ENCODE results near the gene PXDC1. TPM values are rescaled to one million over a fixed set of nuclear protein-coding genes. Genes with fewer than 3 reads are reported as not detected.
A peak's percentile ranks its signal among the peaks of the same experiment; 100 is the strongest.

PXDC1 gene
- total and polyA plus RNA-seq, 7 donors: 9.0 to 116 (median 46.7) TPM

DNA sequence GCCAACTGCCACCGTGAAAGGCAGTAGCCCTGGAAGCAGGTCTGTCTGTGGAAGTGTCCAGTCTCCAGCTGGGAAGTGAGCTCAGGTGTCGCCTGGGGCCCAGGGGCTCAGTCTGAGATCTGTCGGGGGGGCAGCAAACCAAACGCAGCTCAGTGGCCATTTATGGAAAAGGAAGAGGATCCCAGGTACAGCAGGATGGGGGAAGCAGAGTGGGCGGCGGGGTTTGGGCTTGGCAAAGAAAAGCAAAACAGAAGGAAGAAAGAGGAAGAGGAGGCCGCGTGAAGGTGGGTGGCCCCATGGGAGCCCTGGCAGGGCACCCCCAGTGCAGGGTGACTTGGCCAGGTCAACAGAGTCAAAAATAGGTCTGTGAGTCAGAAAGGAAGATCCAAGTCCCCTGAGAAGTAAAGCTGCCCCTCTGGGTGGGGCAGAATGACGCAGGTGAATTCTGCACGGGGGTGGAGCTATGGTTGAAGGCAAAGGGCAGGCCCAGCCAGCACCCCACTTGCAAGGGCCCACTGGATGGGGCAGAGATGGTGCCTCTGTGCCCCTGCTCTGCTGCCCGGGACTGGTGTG, 5.3 kb downstream of the PXDC1 start:
- H3K9me3 ChIP-seq: no peaks in the 10 kb centered on the region
- no peaks in the 10 kb centered on the region for H3K36me3 ChIP-seq
- intact Hi-C loops (cut with DNase I): no loop called here
- TF ChIP-seq POLR2A (IDR thresholded peaks at IDR 0.05) (no peak), POLR2AphosphoS5 (IDR thresholded peaks at IDR 0.05) (no peak), EP300 (IDR thresholded peaks at IDR 0.05) (no peak)
- TF ChIP-seq, protein P1, sequence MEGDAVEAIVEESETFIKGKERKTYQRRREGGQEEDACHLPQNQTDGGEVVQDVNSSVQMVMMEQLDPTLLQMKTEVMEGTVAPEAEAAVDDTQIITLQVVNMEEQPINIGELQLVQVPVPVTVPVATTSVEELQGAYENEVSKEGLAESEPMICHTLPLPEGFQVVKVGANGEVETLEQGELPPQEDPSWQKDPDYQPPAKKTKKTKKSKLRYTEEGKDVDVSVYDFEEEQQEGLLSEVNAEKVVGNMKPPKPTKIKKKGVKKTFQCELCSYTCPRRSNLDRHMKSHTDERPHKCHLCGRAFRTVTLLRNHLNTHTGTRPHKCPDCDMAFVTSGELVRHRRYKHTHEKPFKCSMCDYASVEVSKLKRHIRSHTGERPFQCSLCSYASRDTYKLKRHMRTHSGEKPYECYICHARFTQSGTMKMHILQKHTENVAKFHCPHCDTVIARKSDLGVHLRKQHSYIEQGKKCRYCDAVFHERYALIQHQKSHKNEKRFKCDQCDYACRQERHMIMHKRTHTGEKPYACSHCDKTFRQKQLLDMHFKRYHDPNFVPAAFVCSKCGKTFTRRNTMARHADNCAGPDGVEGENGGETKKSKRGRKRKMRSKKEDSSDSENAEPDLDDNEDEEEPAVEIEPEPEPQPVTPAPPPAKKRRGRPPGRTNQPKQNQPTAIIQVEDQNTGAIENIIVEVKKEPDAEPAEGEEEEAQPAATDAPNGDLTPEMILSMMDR (IDR thresholded peaks at IDR 0.05): no peak
- peaks cover 0 to 94% (median 89%) of the 10 kb centered on the region in 4 donors for H3K4me1 ChIP-seq
- DNase-seq: no peak
- H3K27ac ChIP-seq: peak overlapping the region; percentile 27 to 100 (median 88)
- no peaks in the 10 kb centered on the region for H3K27me3 ChIP-seq
- WGBS, 2 donors: 69 to 82% methylated on average over 11 of the region's 11 CpGs
- H3K4me3 ChIP-seq: no peak overlapping the region

DNA sequence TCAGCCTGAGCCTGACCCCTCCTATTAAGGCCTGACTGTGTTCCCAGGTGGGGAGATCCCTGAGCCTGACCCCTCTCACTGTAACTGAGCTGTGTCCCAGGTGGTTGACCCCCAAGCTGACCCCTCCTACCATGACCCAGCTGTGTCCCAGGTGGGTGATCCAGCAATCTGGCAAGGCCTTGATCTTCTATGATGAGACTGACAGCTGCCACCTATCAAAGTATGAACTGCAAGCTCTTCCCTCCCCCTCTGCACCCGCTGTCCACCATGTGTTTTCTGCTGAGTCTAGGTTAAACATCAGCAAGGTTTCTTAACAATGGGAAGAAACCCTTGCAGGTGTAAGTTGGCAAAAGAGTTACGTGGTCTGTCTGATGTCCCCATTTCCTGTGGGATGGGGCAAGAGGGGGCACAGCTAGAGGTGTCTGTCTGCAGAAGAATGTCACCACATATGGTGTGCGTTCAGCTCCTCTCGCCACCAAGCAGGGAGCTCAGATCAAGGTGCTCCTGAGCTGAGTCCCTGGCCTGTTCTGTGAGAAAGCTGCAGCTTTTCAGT, 5.9 kb downstream of the PXDC1 start:
- no peak for TF ChIP-seq EP300 (IDR thresholded peaks at IDR 0.05)
- TF ChIP-seq POLR2AphosphoS5 (IDR thresholded peaks at IDR 0.05): no peak
- no peak for TF ChIP-seq POLR2A (IDR thresholded peaks at IDR 0.05)
- TF ChIP-seq, protein P1 (IDR thresholded peaks at IDR 0.05): no peak
- H3K4me1 ChIP-seq: peaks cover 0 to 95% (median 92%) of the 10 kb centered on the region in 4 donors
- DNase-seq: no peak

DNA sequence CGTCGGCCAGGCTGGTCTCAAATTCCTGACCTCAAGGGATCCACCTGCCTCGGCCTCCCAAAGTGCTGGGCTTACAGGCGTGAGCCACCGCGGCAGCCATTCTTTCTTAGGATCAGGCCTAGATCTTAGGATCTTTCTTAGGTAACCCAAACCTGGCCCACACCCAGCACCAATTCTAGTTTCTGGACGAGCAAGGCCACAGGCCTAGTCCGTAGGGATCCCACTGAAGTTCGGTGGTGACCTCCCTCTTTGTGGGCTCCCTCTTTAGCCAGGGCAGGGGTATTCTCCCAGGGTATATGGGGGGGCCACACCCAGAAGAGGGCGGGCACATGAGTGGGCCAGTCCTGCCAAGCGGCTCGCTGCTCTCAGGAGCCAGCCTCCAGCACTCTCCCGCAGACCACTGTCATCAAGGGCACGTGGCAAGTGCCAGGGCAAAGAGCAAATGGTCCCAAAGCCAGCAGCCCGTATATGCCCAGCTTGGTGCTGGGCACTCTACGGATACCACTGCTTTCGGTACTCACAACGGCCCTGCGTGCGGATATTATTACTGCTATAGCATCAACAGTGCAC, 6.5 kb downstream of the PXDC1 start:
- Histone ChIP-seq H3K27me3 (no peaks in the 10 kb centered on the region), H3K4me3 (no peak overlapping the region), H3K9me3 (no peaks in the 10 kb centered on the region), H3K36me3 (no peaks in the 10 kb centered on the region), H3K27ac (peak overlapping the region; percentile 74 to 100 (median 88)), H3K4me1 (peaks cover 0 to 99% (median 96%) of the 10 kb centered on the region in 4 donors)
- 95 to 96% methylated on average over 20 of the region's 20 CpGs for WGBS, 2 donors
- intact Hi-C loops (cut with DNase I): loop anchor here (5.0 kb wide), 1 partner anchor 262 kb away; no protein-coding TSS in a partner anchor
- TF ChIP-seq EP300 (IDR thresholded peaks at IDR 0.05) (no peak), POLR2A (IDR thresholded peaks at IDR 0.05) (no peak), POLR2AphosphoS5 (IDR thresholded peaks at IDR 0.05) (no peak)
- TF ChIP-seq, protein P1 (IDR thresholded peaks at IDR 0.05): no peak
- DNase-seq: no peak

More for the DNA sequence above, 5.9 kb downstream of the PXDC1 start:
- H3K27me3 ChIP-seq: no peaks in the 10 kb centered on the region
- 62 to 92% methylated on average over 4 of the region's 4 CpGs for WGBS, 2 donors
- H3K4me3 ChIP-seq: no peak overlapping the region
- H3K27ac ChIP-seq: peak overlapping the region; percentile 74 to 100 (median 88)
- H3K36me3 ChIP-seq: no peaks in the 10 kb centered on the region
- intact Hi-C loops (cut with DNase I): no loop called here
- H3K9me3 ChIP-seq: no peaks in the 10 kb centered on the region

- no peaks in the 10 kb centered on the region for H3K9me3 ChIP-seq
- no peaks in the 10 kb centered on the region for H3K36me3 ChIP-seq
- no peak for DNase-seq
- no peaks in the 10 kb centered on the region for H3K27me3 ChIP-seq
- peaks cover 0 to 99% (median 96%) of the 10 kb centered on the region in 4 donors for H3K4me1 ChIP-seq
- 90 to 91% methylated on average over 19 of the region's 19 CpGs for WGBS, 2 donors
- TF ChIP-seq POLR2AphosphoS5 (IDR thresholded peaks at IDR 0.05): peak in 1 of 4 donors; percentile 7
- TF ChIP-seq, protein P1 (IDR thresholded peaks at IDR 0.05): no peak
- intact Hi-C loops (cut with DNase I): loop anchor here (5.0 kb wide), 1 partner anchor 263 kb away; no protein-coding TSS in a partner anchor
- H3K27ac ChIP-seq: peak overlapping the region; percentile 74 to 100 (median 88)
- H3K4me3 ChIP-seq: no peak overlapping the region
Measured at GRCh38 chr6:3744211-3744900, 7.2 kb downstream of the PXDC1 start.
